DMS79 (cell line): Measurements from ENCODE around the gene CACNA1B.
"Not testable (repeated sequence)": the region's sequence is repeated elsewhere in the genome, so short reads cannot be mapped to it uniquely, and the experiment has no call there.

ENCODE experiments used
- DNase-seq: peaks from one replicate; lab custom pipeline; 2025; lab: John Stamatoyannopoulos, UW

CACNA1B gene

GRCh38 chr9:137889966-137890365, 12.4 kb downstream of the CACNA1B start:
- not testable (repeated sequence) for DNase-seq

DNA sequence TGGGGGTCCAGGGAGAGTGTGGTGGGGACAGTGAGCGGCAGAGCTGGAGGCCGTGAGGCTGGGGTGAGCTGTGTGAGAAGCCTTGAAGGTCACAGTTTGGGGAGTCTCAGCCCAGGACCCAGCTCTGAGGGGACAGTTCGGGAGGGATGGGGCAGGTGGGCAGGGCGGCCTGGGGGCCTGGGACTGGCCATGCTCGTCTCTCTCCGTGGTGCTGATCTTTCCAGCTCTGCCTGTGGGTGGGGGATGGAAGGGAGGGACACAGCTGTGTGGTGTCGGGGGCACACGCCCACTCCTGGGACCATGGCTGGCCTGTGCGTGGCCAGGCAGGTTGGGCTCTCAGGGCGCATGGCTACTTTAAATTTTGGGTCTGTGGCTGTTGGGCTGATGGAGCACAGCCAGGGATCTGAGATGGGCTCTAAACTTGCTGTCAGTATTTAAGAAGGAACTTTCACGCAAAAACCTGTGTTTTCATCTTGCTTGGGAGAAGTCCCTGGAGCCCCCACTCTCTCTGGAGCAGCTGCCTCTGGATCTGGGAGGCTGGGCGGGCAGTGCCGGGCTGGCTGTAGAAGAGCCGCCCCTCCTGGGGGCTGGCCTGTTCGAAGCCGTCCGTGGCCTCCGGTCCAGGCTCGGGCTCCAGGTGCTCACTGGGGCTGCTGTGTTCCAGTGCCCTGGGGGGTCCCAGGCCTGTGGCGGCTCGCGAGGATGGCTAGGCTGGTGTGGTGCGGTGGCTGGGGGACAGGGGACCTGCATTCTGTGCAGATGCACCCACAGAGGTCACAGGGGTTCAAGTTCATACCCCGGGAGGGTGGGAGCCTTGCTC, 13.4 kb downstream of the CACNA1B start:
- DNase-seq = not testable (repeated sequence)

DNA sequence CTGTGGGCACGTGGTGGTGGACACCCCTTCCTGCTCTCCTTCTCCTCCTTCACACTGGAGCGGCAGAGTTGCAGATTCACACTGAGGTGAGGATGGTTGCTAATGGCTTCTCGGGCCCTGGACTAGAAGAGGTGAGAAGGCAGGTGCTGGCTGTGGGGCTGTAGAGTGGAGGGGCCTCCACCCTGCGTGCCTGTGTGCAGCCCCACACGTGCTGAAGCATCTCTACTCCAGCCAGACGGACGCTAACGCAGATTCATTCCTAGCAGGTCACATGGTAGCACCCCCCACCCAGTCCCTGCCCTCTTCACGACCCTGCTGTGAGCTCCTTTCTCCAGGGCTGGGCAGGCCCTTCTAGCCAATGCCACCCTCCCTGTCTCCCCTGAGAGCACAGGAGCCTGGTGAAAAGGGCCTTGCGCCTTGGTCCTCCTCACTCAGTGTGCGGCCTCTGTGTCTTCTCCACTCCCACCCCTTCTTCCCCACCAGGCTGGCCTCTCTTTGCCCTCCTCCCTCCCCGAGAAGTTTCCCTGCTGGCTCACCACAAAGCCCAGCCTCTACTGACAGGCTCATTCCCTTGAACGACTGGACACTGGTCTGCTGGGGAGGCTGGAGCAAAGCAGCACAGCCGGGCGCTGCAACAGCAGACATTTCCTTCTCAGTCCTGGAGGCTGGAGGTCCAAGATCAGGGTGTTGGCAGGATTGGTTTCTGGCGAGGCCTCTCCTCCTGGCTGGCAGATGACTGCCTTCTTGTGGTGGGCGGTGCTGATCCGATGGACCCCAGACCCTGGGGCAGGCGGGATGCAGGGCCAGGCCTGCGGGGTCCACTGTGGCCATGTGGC, 14.2 kb downstream of the CACNA1B start:
- no peak for DNase-seq

DNA sequence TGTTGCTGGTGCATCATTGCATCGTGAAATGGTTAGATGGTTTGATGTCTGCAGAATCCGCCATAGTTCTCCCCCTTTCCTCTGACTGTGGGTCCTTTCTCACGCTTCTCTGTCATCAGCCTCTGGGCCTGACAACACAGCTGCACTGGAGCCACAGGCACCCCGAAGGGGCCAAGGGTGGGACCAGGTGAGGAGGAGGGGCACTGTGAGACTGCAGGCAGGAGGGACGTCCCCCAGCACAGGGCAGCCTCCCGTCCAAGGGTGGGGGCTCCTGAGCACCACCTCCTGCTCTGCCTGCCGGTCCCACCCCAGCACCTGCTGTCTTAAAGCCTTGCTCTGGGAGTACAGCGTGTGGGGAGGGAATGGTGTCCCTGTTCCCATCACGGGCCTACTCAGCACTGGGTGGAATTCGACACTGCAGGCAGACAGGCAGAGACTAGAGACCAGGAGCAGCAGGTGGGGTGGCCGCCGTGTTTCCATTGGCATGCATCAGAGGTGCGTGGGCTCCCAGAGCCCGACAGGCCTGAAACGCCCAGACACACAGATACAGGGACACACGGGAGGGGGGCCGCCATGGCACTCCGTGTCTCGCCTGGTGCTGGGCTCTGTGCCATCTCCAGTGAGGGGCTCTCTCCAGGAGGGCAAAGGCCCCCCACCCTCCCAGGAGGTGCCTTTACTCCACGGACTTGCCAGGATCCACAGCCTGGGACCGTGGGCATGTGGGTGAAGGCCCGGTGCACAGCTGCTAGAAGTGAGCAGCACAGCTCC, 15.0 kb downstream of the CACNA1B start:
- DNase-seq = no peak

- DNase-seq = no peak
These were observed 16.1 kb downstream of the CACNA1B start for GRCh38 chr9:137893670-137894069.

- no peak for DNase-seq
These were observed 22.2 kb downstream of the CACNA1B start for GRCh38 chr9:137899551-137900360.

DNA sequence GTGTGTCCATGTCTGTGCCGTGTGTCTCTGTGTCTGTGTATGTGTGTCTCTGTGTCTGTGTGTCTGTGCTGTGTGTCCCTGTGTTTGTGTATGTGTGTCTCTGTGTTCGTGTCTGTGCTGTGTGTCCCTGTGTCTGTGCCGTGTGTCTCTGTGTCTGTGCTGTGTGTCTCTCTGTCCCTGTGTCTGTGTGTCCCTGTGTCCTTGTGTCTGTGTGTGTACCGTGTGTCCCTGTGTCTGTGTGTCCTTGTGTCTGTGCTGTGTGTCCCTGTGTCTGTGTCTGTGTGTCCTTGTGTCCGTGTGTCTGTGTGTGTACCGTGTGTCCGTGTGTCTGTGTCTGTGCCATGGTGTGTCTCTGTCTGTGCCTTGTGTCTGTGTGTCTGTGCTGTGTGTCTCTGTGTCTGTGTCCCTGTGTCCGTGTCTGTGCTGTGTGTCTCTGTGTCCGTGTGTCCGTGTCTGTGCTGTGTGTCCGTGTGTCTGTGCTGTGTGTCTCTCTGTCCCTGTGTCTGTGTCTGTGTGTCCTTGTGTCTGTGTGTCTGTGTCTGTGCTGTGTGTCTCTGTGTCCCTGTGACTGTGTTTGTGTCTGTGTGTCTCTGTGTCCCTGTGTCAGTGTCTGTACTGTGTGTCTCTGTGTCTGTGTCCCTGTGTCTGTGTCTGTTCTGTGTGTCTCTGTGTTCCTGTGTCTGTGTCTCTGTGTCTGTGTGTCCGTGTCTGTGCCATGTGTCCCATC, 23.2 kb downstream of the CACNA1B start:
- no peak for DNase-seq

- no peak for DNase-seq
These were observed 25.1 kb downstream of the CACNA1B start for GRCh38 chr9:137902646-137903045.

DNA sequence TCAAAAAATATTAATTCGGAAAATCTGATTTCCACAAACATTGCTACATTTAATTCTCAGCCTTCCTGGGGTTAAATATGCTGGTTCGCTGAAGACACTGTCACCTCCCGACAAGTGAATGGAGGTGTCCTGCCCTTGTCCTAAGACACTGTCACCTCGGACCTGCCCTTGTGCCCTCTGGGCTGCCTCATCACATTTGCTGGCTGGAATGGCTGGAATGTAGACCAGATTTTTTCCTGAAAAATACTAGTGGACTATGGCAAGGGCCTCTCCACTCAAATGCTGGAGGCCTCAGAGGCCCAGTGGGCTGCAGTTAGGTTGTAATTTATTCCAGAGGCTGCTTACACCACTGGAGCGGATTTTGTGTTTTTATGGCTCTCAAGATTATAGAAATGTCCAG, 28.2 kb downstream of the CACNA1B start:
- no peak for DNase-seq

- DNase-seq = no peak
These were observed 30.2 kb downstream of the CACNA1B start for GRCh38 chr9:137907776-137908175.

GRCh38 chr9:137912671-137913070, 35.1 kb downstream of the CACNA1B start:
- DNase-seq = no peak

- DNase-seq = no peak
These were observed 35.5 kb downstream of the CACNA1B start for GRCh38 chr9:137913132-137913531.

DNA sequence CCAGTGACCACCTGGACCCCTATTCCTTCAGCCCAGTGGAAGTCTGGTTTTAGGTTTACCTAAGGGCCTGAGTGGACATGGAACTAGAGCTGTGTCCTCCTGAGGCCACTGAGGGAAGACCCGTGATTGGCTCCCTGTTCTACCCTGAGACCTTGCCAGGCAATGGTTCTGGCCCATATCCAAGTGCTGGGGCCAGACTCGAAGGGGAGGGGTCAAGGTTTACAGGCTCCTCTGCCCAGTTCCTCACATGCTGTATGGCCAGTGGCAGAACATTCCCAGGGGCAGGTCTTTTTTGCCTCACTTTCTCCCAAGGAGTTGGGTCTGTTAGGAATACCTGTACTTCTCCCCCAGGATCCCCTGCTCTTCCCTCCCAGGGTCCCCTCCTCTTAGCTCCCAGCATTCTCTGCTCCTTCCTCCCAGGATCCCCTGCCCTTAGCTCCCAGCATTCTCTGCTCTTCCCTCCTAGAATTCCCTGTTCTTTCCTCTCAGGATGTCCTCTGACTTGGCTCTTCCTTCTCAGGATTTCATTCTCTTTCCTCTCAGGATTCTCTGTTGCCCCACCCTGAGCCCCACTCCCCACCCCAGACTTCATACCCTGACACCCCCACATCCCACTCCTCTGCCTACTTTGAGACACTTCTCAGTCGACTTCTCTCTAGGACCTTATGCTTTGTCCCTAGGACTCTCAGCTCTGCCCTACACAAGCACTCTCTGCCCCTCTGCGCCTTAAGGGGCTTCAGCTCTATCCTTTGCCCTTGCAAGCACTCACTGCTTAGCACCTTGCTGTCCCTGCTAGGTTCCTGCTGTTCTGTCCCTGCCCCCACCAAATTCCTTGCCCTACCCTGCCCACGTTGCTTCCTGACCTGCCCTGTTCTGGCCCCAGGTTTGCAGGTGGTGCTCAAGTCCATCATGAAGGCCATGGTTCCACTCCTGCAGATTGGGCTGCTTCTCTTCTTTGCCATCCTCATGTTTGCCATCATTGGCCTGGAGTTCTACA, 36.5 kb downstream of the CACNA1B start:
- DNase-seq = no peak

- DNase-seq = no peak
These were observed 39.0 kb downstream of the CACNA1B start for GRCh38 chr9:137916540-137916939.

- DNase-seq = no peak
These were observed 39.5 kb downstream of the CACNA1B start for GRCh38 chr9:137917116-137917515.

- no peak for DNase-seq
These were observed 40.2 kb downstream of the CACNA1B start for GRCh38 chr9:137917795-137918194.

DNA sequence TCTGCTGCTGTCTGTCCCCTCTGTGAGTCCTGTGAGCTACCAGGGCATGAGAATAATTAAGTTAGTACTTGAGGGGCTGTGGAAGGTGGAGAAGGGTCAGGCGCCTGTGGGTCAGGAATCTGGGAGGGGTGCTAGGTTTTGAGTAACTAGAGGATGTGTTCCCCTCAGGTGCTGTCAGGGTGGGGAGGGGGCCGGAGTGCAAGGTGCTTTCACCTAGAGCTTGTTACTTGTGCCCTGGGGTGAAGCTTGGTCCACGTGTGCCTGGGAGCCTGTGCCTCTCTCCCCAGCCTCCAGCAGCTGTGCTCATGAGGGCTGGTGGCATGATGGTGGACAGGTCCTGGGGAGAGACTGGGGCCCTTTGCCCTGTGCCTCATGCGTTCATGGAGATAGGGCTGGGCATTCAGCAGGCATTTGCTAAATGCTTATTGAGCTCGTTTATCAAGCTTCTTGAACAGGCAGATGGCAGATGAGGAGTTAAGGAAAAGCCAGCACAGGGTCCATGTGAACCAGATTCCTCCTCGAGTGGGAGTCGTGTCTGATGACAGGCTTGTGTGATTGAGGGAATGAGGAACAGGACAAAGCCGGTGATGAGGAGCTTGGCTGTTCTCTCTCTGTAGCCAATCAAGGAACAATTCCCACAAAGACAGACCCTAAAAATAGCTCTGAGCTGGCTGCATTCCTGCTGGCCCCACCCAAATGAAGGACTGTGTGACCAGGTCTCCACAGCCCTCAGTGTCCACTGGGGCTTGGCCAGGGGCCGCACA, 40.9 kb downstream of the CACNA1B start:
- no peak for DNase-seq

DNA sequence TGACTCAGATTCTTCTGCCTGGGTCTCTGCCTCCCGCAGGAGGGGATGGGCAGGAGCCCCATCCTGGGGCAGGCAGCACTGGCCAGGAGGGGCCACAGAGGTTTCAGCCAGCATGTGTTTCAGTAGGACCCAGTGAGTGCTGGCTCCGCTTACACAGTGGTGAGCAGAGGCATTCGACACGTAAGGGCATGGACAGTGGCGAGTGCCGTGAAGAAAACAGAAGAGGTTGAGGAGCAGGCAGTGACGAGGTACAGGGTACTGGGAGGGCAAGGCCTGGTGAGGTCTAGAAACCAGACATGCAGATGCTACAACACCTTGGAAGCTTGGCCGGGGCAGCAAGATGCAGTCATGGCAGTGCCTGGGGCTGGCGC, 41.5 kb downstream of the CACNA1B start:
- DNase-seq = no peak

DNA sequence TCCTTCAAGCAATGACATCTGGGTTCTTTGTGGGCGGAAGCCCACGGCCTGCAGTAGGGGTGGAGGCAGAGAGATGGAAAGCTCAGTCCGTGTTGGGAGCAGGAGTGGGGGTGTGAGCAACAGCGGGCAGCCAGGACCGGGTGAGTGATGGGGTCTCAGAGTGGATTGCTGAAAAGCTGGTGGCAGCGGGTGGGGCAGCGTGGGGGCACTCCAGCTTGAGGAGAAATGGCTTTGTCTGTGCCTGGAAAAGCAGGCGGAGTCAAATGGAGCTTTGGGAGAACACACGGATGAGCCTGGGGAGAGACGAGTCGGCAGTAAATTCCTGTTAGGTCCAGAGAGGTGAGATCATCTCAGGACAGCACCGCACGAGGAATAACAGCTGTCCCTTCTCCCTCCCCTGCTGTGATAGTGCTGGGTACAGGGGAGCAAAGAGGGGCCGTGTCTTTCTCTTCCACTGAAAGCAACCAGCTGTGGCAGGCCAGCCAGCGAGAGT, 42.1 kb downstream of the CACNA1B start:
- DNase-seq = no peak
